K562 (cell line): ENCODE results near the gene NODAL. TPM values are rescaled to one million over a fixed set of nuclear protein-coding genes. Genes with fewer than 3 reads are reported as not detected.

Source experiments
- CBX3 ChIP-seq, 2 experiments: IDR thresholded peaks; 1 replicate in 1 of 2; 2 replicates in 1 of 2; pipeline ENCODE4 v1.6.1; 2012; ENCODE audit warnings: inconsistent platforms in 2 of 2, low read length in 2 of 2, borderline replicate concordance in 1 of 2, control low read depth in 1 of 2
- DPF2 ChIP-seq: fragments of 450-650 bp; IDR thresholded peaks from 2 replicates; pipeline ENCODE4 v1.6.1; 2016
- E2F3 ChIP-seq: fragments of 250-450 bp; sonication (Bioruptor Pico); IDR thresholded peaks from 2 replicates; pipeline ENCODE4 v1.4.0; 2020; ENCODE audit warnings: mild to moderate bottlenecking
- HNRNPL ChIP-seq: fragments of 200-400 bp; formaldehyde crosslinking; IDR thresholded peaks from 2 replicates; pipeline ENCODE4 v1.6.1; 2017; ENCODE audit warnings: low read depth, mild to moderate bottlenecking, low read length
- KDM1A ChIP-seq, 2 experiments: fragments of 450-650 bp; IDR thresholded peaks; 2 replicates each; pipeline ENCODE4 v1.6.1; 2016; ENCODE audit warnings: mild to moderate bottlenecking in 2 of 2
- L3MBTL2 ChIP-seq: fragments of 450-650 bp; IDR thresholded peaks from 2 replicates; pipeline ENCODE4 v1.6.1; 2016; ENCODE audit warnings: mild to moderate bottlenecking, moderate library complexity
- MITF ChIP-seq: IDR thresholded peaks from 2 replicates; pipeline ENCODE4 v1.6.1; 2014; ENCODE audit warnings: antibody characterized with exemption
- MNT ChIP-seq, 2 experiments: fragments of 450-650 bp; conservative IDR thresholded peaks; 2 replicates each; pipeline ENCODE4 v1.6.1; 2017; ENCODE audit warnings: mild to moderate bottlenecking in 2 of 2, moderate library complexity in 2 of 2
- MYNN ChIP-seq, 2 experiments: sonication (generic); formaldehyde crosslinking in 1 of 2; IDR thresholded peaks; 2 replicates each; pipeline versions ENCODE4 v1.5.0 to v1.6.1; 2016 to 2020; ENCODE audit warnings: antibody characterized with exemption in 1 of 2, missing genetic modification reagents in 1 of 2
- THRA ChIP-seq: fragments of 450-650 bp; IDR thresholded peaks from 2 replicates; pipeline ENCODE4 v1.6.1; 2017; ENCODE audit warnings: mild to moderate bottlenecking, moderate library complexity
- TRIM24 ChIP-seq, 2 experiments: fragments of 450-650 bp; IDR thresholded peaks; 2 replicates each; pipeline ENCODE4 v1.6.1; 2016
- U2AF1 ChIP-seq: fragments of 200-400 bp; formaldehyde crosslinking; optimal IDR thresholded peaks from 2 replicates; pipeline ENCODE3; 2017; ENCODE audit warnings: mild to moderate bottlenecking, low read depth, low read length, moderate library complexity
- USF2 ChIP-seq: sonication (generic); formaldehyde crosslinking; IDR thresholded peaks from 2 replicates; pipeline ENCODE4 v1.5.0; 2020; ENCODE audit warnings: missing genetic modification reagents
- YY1 ChIP-seq, 3 experiments: IDR thresholded peaks; 2 replicates each; pipeline ENCODE4 v1.6.1; 2011; ENCODE audit warnings: low read length in 2 of 3, mild to moderate bottlenecking in 2 of 3, moderate library complexity in 2 of 3, borderline replicate concordance in 1 of 3, control low read depth in 1 of 3, low read depth in 1 of 3; ENCODE audit not compliant: insufficient read depth in 3 of 3, insufficient replicate concordance in 2 of 3, control insufficient read depth in 1 of 3, insufficient read length in 1 of 3; ENCODE audit errors: extremely low read depth in 1 of 3
- ZHX1 ChIP-seq: fragments of 150-350 bp; conservative IDR thresholded peaks from 2 replicates; pipeline ENCODE4 v1.6.1; 2014; ENCODE audit warnings: low read length
- ZNF140 ChIP-seq: fragments of 250-450 bp; sonication (Bioruptor Pico); IDR thresholded peaks from 2 replicates; pipeline ENCODE4 v1.8.0; 2021; ENCODE audit warnings: moderate library complexity, mild to moderate bottlenecking, inconsistent platforms
- ZNF740 ChIP-seq, 3 experiments: fragments of 200-800 bp in 1 of 3; sonication (Bioruptor generic) in 1 of 3; sonication (generic) in 1 of 3; formaldehyde crosslinking in 1 of 3; IDR thresholded peaks; 2 replicates each; pipeline versions ENCODE4 v1.6.1 to v1.8.0; 2016 to 2022; ENCODE audit warnings: mild to moderate bottlenecking in 2 of 3, missing compliant biosample characterization in 2 of 3, missing genetic modification characterization in 2 of 3, missing genetic modification reagents in 1 of 3
- polyA plus RNA-seq, 8 experiments: library from polyadenylated mRNA; depleted of rRNA in 4 of 8; stranded (reverse) in 5 of 8; unstranded in 3 of 8; fragments of >200 nt; fragmentation: Nextera tagmentation in 2 of 8; fragmentation: Illumina TruSeq in 1 of 8; extraction: Ambion mirVana in 2 of 8; extraction: Trizol in 1 of 8; gene quantifications; 2 replicates each; pipeline versions ENCODE4 v1.2.1 to v1.2.3, GENCODE V29; 2011 to 2014; ENCODE audit warnings: inconsistent platforms in 1 of 8, missing spikeins in 1 of 8
- total RNA-seq, 7 experiments: library from RNA; depleted of rRNA in 6 of 7; stranded (reverse); fragments of >200 nt in 6 of 7; fragmentation: Illumina TruSeq in 2 of 7; extraction: Trizol in 2 of 7; gene quantifications; 2 replicates each; pipeline versions ENCODE4 v1.2.1 to v1.2.3, GENCODE V29; 2011 to 2021; ENCODE audit warnings: low replicate concordance in 1 of 7

NODAL gene
- total and polyA plus RNA-seq, 9 of the 15 experiments (the other 6 are each of a cell fraction or from before 2014, with no cell fraction given) = not detected

GRCh38 chr10:70477661-70478162, 36.2 kb upstream of the NODAL start (continued):
- TF ChIP-seq USF2 (CRISPR knock-in tag) (peak; percentile 44; the same call in 1 of the 2 replicates), L3MBTL2 (peak; percentile 61), KDM1A (IDR thresholded peaks at IDR 0.05) (peak; percentile 64 to 77; a peak in 3 of 4 replicates), ZNF740 (CRISPR knock-in tag; IDR thresholded peaks at IDR 0.05) (peak; percentile 67; the same call in 1 of the 2 replicates), ZNF740 (tag; IDR thresholded peaks at IDR 0.05) (no peak; a peak in 1 of 4 replicates), ZNF140 (no peak), E2F3 (CRISPR knock-in tag) (no peak), MYNN (IDR thresholded peaks at IDR 0.05) (peak; percentile 36; the same call in 1 of the 2 replicates), MYNN (CRISPR knock-in tag; IDR thresholded peaks at IDR 0.05) (no peak), MNT (conservative IDR thresholded peaks at IDR 0.05) (peak; percentile 87 to 92), YY1 (IDR thresholded peaks at IDR 0.05; ENCODE audit: borderline replicate concordance in 1 of 3, control insufficient read depth in 1 of 3, extremely low read depth in 1 of 3, insufficient read depth in 3 of 3, insufficient read length in 1 of 3, insufficient replicate concordance in 2 of 3, low read depth in 1 of 3, low read length in 2 of 3) (no peak), MITF (peak; percentile 64; the same call in 1 of the 2 replicates), U2AF1 (no peak), THRA (no peak), TRIM24 (IDR thresholded peaks at IDR 0.05) (peak; percentile 24 to 38; a peak in 2 of 4 replicates), ZHX1 (no peak), HNRNPL (no peak), DPF2 (peak; percentile 83), CBX3 (IDR thresholded peaks at IDR 0.05; ENCODE audit: borderline replicate concordance in 1 of 2, low read length in 2 of 2) (no peak)
